ENCODE measurements around the gene NPAS3.

Gene NPAS3

DNA sequence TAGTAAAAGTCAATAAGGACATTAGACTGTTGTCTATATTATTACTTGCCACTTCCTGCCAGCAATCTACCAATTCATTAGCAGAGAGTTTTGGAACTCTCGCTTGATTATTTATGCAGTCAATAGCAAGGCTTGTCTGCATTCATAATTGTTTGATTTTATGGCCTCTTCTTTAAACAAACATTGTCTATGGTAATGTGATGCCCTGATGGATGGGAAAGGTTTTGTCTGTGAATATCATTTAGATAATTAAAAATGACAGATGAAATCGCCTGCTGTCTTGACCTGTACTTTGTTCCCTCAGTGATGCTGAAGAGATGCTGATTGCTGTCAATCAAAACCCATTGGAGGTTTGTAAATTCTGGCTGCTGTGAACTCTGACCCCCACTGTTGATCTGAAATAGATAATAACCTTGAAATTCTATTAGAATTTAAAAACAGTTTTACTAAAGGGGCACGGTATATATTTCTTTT lies 455.3 kb downstream of the NPAS3 start:
- no peak for DNase-seq

DNA sequence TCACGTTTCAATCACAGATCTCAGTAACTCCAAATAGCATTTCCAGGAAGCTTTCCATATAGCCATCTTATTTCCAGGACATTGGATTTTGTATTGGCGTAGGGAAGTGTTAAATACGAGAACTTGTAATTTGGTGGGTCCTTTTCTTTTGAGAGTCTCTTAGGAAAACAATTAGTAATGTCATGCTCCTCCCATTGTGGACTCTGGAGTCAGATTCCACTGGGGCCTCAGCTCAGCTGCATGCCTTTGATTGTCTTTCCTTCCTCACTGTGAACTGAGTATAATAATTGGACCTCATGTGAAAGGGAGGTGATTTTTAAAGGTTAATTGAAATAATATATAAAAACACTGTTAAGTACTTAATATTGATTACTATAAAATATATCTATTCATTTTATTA lies 462.6 kb downstream of the NPAS3 start:
- no peak for DNase-seq

DNA sequence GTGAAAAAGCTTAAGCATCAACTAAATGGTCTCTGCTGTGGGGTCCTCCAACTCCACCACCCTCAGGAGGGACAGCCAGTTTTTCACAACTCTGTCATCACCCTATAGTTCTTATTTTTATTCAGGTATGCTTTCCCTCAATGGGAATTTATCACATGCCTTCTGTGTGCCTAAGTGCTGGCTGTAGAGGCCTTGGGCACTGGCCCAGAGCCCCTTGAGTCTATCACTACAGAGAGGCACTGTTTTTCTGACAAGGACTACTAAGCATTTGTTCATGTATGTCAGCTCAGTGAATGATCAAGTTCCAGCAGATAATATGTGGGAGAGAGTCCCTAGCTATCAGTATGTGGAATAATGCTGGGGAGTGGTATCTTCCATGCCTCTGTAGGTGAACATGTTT lies 463.9 kb downstream of the NPAS3 start:
- no peak for DNase-seq

DNA sequence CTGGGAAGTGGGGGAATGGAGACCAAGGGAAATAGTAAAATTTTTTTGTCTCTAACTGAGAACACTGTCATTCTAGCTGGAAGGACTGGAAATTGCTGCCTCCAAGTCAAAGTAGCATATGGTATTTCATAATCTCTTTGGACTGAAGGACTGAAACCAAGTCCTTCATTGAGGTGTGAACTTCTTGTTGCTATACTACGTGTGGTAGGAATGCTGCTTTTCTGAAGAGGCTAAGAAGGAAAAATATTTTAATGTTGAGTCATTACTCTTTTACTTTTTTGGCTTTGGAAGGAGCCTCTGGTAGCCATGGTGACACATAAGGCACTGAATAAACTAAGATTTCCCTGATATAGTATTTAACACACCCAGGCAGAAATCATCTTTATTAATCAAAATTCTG lies 465.4 kb downstream of the NPAS3 start:
- no peak for DNase-seq

DNA sequence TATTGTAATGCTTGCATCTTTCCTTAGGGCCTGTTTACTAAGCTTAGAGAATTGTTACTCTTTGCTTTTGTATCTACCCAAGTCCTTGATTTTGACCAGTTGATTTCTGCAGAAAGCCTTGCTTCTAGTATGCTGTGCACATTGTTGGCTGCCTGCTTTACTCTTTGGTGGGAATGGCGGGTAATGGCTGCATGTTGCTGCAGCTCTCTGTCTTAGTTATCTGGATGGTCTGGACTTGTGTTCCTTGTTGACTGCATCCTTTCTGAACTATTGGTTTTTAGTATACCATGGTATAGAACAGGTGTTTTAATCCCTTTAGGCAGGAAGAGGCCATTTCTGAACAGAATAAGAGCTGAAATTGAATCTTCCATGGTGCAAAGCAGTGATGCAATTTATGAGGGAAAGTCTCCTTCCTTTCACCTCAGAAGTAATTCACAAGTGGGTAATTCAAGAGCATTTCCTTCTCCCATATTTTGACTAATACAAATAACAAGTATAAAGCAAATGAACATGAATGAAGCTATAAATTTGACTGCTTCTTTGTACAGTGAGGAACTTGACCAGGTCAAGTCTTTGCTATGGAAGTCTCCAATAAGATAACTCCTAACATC lies 466.4 kb downstream of the NPAS3 start:
- DNase-seq = no peak

DNA sequence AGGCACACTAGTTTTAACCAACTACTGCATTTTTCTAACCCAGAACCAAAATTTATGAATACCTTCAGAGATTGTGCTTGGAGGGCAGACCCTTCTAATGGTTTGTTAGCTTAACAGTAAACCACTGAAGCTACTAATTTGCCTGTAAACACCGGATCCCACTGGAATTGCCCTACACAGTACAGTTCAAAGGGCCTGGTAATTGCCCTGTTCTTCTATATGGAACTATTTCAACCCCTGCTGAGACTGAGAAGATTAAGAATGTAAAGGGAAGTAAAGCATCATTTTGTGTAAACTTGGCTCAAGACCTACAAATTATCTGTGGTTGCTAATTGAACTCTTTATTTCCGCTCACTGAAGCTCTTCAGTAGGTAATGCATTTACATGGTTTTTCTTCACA lies 468.1 kb downstream of the NPAS3 start:
- no peak for DNase-seq

DNA sequence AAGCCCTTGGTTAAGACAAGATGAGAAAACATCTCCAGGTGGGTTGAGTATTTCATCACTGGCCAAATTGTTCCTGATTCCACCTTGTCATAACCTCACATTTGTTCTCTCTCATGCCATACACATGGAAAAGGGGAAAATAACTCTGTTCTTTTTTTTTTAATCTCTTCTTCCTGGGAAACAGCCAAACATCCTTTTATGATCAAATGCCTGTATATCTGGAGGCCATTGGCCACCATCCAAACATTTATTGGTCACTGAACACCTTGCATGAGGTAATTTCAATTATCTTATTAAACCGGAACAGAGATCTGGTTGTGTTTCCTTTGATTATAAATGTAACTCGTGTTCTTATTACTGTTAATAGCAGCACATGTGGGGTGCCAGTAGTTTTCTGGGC lies 469.6 kb downstream of the NPAS3 start:
- no peak for DNase-seq

DNA sequence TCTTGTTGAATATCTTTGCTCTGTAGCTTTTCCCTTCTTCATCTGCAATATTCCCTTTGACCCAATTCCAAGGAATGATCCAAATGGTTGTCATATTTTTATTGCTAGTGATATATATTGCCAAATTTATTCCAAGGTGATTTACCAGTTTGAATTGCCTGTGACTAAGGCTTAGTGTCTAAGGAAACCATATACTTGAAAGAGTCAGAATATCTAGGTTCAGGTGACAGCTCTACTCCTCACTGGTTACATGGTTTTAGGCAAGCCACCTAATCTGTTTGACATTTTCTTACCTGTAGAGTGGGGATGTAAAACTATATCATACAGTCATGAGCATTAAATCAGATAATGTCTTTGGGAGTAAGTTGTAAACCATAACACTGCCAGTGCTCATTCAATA lies 473.8 kb downstream of the NPAS3 start:
- no peak for DNase-seq

DNA sequence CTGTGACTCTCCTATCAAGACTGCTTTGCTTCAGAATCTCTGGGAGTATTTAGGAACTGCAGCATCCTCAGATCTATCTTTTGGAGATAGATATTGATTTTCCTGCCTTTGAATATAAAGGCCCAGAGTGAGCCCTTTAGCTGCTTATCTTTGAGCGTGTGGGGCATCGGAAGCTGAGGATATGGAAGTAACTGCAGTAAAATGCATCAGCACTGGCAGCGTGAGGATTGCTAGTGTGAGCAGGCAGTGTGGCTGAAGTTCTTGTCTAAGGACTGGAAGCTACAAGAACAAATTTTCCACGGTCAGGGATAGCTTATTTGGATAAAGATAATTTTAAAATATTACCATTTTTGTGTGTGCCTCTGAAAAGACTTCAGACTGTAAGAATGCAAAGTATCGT lies 474.7 kb downstream of the NPAS3 start:
- DNase-seq = no peak

DNA sequence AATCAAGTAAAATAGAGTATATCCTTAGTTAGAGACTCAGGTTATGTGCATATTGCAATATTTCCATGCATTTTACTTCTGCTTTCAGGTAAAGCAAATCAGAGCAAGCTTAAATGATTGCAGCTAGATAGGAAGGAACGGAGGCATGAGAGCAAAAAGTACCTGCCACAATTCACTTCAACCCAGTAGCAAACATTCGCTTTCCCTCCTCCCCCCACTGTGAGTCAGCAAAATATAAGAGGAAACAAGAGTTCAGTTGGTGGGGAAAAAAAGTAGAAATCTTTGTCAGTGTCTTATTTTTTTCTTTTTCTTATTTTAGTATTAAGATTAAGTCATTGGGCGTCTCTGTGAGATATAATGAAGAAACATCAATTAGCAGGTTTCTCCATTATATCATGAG lies 475.4 kb downstream of the NPAS3 start:
- no peak for DNase-seq

DNA sequence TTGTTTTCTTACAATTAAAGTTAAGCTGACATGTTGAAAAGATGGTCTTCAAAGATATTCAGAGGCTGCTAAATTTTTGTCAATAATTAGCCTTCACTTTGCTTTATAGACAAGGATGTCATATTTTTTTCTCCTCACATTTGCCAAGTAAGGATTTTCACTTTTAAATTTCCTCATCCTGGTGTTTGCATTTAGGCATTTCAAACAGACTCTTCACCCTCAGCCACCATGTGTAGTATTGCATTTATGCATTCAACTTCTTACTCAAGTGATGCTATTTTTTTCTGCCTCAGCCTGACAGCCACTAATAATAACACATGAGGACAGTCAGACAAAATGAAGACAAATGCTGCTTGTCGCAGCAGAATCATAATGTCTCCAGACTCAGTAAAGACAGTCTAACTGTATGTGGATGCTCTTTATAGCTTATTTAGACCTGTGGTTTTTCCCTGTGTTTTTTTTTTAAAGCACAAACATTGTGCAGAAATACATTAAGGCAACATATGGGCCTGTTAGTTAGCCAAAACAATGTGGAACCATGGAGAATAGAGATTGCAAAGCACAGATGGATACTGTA lies 481.5 kb downstream of the NPAS3 start:
- no peak for DNase-seq

DNA sequence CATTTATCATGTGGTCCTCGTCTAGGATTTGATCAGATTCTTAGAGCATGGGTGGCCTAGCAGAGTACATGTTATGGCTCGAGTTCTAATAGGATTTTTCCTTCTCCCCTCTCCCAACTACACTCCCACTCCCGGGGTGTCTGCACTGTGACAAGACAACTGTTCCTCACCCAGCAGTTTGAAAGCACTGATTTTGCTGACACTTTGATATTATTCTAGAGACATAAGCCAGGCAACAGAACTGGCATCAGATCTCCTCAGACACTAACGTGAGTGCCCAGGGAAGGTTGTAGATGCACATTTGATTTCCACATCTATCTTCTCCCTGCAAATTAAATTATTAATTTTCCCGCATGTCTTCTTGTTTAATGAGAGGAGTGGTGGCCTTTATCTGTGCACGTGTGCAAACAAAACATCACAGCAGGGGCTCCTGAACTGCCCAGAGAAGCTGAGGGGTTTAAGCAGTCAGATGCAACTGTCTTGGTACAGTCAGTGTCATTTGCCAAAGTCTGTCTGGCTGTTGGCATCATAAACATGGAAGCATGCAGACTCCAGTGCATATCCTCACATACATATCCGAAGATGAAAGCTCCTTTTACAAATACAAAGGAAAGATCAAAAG lies 491.8 kb downstream of the NPAS3 start:
- no peak for DNase-seq

DNA sequence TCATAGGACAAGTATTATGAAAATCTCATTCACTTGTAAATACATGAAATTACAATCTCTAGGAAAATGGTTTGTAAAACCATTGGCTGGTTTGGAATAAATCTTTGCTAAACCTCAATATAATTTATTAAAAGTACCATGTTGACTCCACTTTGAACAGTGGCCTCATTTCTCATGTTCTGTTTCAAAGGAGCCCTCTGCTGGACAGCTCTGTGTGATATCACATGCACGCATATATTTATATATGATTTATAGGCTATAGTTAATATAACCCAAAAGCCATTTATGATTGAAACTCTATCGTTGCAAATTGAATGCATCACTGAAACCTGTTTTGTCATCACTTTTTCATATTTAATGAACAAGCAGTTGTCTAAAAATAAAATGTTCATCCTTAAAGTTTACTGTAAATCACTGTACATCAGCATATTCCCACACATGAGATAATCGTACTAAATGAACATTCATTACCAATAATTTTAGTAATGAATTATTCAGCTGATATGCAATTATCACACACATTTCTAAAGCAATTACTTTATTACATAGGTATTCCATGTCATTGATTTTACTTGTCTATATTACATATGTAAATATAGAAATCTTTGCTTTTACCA lies 493.8 kb downstream of the NPAS3 start:
- no peak for DNase-seq

DNA sequence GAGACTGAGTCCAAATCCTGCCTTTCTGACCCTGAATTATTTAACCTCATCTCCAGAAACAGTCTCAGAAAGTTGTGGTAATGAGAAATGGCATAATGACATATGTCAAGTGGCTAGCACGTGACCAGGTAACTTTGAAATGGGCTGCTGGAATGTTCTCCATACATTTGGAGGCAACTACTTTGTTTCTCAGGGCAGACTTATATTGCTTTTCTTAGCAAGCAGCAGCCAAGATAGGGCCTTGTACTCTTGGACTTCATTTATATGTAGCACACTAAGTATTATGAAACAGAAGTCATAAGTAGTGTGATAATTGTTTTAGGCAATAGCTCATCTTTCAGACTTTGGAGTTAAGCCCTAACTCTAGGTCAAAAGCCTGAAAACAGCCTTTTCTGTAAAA lies 494.7 kb downstream of the NPAS3 start:
- DNase-seq = no peak

DNA sequence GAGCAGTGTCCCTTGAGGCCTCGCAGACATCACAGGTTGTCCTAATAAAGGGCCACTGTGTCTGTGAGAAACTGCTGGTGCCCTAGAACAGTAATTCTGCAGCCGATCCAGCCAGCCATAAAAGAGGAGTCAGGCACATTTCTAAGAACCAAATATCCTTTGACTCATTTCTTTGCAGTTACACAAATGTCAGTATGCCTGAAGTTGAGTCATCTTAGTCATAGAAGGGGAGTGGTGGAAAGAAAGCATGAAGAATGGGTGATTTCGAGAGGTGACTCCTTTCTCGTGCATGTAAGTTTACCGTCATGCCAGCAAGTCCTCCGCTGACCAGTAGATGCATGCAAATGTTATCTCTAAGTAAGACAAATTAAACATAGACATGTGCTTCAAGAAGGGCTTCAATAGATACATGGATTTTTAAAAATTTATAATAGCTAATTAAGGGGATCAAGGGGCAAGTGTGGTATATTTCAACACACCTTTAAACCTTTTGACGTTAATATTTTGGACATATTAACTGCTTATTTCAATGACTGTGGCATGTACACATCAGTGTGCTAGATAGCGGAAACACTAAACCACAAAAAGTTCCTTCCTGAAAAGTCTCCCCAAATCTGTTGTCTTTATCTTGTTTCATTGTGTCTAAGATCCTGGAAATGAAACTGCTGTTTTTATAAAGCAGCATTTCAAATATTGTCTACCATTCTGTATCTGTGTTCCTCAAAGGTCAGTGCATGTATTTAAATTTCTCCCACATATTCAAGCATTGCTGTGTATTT lies 497.4 kb downstream of the NPAS3 start:
- no peak for DNase-seq

DNA sequence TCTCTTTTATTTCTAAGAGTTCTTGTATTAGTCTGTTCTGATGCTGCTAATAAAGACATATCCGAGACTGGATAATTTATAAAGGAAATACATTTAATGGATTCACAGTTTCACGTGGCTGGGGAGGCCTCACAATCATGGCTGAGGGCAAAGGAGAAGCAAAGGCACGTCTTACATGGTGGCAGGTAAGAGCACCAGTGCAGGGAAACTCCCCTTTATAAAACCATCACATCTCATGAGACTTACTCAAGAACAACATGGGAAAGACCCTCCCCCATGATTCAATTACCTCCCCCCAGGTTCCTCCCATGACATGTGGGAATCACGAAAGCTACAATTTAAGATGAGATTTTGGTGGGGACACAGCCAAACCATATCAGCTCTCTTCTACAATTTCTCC lies 503.0 kb downstream of the NPAS3 start:
- no peak for DNase-seq

DNA sequence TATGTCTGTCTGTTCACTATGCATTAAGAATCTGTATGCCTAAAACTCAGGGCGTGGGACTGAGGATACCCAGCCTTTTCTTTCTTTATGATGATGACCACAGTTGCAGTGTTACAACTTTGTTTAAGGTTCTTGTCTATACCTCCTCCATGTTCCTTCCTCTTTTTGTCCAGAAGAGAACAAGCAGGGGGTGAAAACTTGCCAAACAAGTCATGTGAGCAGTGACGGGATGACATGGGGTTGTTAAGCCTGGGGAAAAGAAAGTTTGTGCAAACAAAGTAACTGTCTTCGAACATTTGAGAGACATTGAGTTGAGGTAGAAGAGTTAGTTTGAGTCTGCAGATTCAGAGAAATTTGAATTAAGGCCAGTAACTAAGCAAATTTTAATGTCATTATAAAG lies 505.5 kb downstream of the NPAS3 start:
- no peak for DNase-seq

DNA sequence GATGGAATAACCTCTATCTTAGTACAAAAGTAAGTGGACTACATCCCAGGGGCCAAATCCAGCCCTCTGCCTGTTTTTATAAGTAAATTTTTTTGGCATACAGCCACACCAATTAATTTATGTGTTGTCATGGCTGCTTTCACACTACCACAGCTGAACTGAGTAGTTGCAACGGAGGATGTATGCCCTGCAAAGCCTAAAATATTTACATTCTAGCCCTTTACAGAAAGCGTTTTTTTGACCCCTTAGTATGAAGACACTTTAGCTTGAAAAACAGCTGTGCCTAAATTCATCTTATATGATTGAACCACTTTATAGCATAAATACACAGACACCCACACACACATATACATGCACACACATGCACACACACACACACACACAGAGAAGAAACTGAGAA lies 510.6 kb downstream of the NPAS3 start:
- DNase-seq = no peak

DNA sequence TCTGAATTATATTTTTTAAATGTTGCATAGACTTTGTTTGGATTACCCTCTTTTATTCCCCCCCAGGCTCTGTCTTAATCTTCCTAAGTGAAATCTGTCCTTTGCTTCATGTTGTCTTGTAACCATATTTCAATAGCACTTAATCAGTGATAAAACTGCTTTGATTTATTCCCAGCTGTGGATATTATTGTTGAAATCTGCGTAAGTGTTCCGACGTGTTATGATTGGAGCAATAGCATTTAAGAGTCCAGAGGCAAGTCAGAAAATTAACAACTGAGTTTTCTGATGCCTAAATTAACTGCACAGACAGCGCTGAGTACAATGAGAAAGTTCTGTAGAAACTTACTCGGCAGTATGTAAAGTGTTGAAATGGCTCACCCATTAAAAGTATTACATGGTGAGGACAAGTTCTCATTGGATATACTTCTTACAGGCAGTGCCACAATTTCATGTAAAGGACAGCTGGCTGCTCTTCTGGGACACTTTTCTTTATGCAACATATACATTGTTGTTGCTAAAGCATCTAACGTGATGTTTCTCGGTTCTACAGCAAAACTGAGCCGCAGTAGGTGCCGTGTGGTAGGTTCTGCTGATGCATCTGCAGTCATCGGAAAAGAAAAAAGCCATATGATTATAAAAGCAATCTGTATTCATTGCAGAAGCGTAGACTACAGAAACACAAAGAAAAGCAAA lies 511.2 kb downstream of the NPAS3 start:
- no peak for DNase-seq

DNA sequence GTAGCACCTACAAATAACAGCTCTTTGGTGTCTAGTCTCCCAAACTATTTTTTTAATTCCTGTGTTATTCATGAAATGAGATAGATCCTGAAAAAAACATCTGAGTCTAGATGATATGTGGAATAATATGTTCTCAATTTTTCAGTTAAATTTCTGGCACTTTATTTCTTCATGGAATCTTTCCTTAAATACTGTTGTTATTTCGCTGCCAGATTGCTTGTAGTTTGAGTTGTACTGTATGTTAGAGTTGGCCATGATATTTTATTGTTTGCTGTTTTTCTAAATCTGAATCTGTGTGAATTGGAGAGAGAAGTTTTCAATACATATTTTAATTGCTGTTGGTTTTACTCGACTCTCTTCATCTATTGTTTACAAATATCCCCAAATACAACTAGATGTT lies 511.7 kb downstream of the NPAS3 start:
- no peak for DNase-seq

DNA sequence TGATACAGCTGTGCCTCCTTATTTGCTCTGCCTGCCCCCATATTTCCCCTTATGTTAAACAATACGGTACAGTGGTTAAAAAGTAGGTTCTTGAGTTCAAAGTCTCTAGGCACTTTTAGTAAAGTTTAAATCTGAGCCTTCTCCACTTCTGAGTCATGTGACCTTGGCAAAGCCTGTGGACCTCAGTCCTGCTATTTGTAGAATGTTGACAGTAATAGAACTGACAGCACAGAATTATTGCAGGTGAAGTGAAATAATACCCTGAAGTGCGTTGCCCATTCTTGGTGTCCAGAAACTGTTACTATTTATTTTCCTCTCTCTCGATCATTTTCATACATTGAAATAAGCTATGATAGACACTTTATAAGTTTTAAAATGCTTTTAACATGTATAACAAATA lies 512.5 kb downstream of the NPAS3 start:
- DNase-seq = no peak

DNA sequence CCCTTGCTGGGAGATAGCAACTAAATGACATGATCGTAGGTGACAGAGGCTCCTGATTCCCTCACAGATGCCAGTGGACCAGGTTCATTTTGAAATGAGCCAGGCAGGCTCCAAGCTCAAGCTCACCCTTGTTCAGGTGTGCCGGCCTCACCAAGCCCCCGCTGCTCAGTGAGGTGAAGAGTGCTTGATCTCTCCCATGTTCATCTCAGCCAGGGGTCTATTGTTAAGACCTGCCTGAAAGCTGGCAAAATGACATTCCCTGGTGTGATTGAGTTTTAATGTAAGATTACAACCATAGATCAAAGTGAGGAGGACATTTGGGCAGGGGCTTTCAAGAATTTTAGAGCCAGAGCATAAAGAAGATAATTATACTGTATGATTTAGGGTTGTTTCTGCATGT lies 514.3 kb downstream of the NPAS3 start:
- DNase-seq = no peak

DNA sequence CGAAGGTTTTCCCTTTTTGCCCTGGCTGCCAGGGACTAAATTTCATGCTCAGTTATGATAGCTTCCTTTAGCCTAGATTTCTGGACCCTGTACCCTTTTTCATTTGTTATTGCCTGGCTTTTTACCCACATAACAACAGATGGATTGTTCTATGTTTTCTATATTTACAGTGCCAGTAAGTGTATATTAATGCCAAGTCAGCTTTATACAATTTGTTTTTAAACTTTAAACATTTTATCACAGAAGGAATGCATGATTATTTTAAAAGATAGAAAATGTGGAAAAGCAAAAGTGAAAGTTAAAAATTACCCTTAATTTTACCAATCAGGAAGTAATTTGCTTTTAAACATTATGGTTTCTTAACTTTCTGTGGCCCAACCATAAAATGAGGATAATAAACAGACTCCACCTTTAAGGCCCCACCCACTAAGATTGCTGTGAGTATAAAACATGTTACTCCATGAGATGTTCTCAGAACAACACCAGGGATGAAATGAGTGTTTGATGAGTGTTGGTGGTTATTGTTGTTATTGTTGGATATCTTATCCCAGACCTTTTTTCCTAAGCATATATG lies 515.4 kb downstream of the NPAS3 start:
- DNase-seq = no peak
